Activated gamma-delta T cell treated with anti-CD3 and anti-CD28 coated beads, Interleukin-2, amount 50 U/mL, for 16 hours (primary cell): Measurements from ENCODE around the gene CAPZA3.
"Not testable (repeated sequence)": the region's sequence is repeated elsewhere in the genome, so short reads cannot be mapped to it uniquely, and the experiment has no call there.

Experiments
- DNase-seq: peaks from one replicate; pipeline ENCODE4 v3.0.0-alpha.2; 2020; ENCODE audit warnings: low read depth

CAPZA3 gene

GRCh38 chr12:18737819-18738218 is at the start of gene CAPZA3, which contains the start of gene PLCZ1:
Gene CAPZA3 (plus strand): TSS chr12:18738119. CDS start chr12:18738269, 150 bp downstream.
Gene PLCZ1 (minus strand): TSS chr12:18738012. CDS start chr12:18737371, 641 bp downstream.
- no peak for DNase-seq

GRCh38 chr12:18689771-18690170 is 48.1 kb upstream of the CAPZA3 start:
- DNase-seq = no peak

GRCh38 chr12:18690653-18691052 is 47.3 kb upstream of the CAPZA3 start:
- DNase-seq = no peak

GRCh38 chr12:18693986-18694385 is 43.9 kb upstream of the CAPZA3 start:
- not testable (repeated sequence) for DNase-seq

GRCh38 chr12:18696971-18697602 is 40.8 kb upstream of the CAPZA3 start:
- DNase-seq = no peak

GRCh38 chr12:18700271-18700670 is 37.6 kb upstream of the CAPZA3 start:
- no peak for DNase-seq

- no peak for DNase-seq
Measured at GRCh38 chr12:18703321-18703720, 34.6 kb upstream of the CAPZA3 start.

GRCh38 chr12:18703911-18704310 is 34.0 kb upstream of the CAPZA3 start:
- DNase-seq = no peak

- DNase-seq = no peak
Measured at GRCh38 chr12:18706798-18707197, 31.1 kb upstream of the CAPZA3 start.

GRCh38 chr12:18716236-18716635 is 21.7 kb upstream of the CAPZA3 start:
- no peak for DNase-seq

- no peak for DNase-seq
Measured at GRCh38 chr12:18718462-18718861, 19.5 kb upstream of the CAPZA3 start.

- no peak for DNase-seq
Measured at GRCh38 chr12:18719922-18720510, 17.9 kb upstream of the CAPZA3 start.

GRCh38 chr12:18720690-18721089 is 17.2 kb upstream of the CAPZA3 start:
- no peak for DNase-seq

GRCh38 chr12:18721452-18721851 is 16.5 kb upstream of the CAPZA3 start:
- no peak for DNase-seq

- DNase-seq = no peak
Measured at GRCh38 chr12:18723752-18724151, 14.2 kb upstream of the CAPZA3 start.

- no peak for DNase-seq
Measured at GRCh38 chr12:18731156-18731555, 6.8 kb upstream of the CAPZA3 start.

GRCh38 chr12:18747895-18748294 is 10.0 kb downstream of the CAPZA3 start:
- DNase-seq = no peak

GRCh38 chr12:18749386-18749957 is 11.6 kb downstream of the CAPZA3 start:
- DNase-seq = no peak

GRCh38 chr12:18750085-18750484 is 12.2 kb downstream of the CAPZA3 start:
- no peak for DNase-seq

- DNase-seq = no peak
Measured at GRCh38 chr12:18751866-18752265, 13.9 kb downstream of the CAPZA3 start.

GRCh38 chr12:18752280-18752920 is 14.5 kb downstream of the CAPZA3 start:
- no peak for DNase-seq

- no peak for DNase-seq
Measured at GRCh38 chr12:18752947-18753346, 15.0 kb downstream of the CAPZA3 start.

GRCh38 chr12:18753481-18754123 is 15.7 kb downstream of the CAPZA3 start:
- no peak for DNase-seq
